NB4 (cell line): ENCODE results near the gene ARL10.
A peak's percentile ranks its signal among the peaks of the same experiment; 100 is the strongest.

Experiments
- DNase-seq: peaks from one replicate; pipeline ENCODE4 v3.0.0; 2010; ENCODE audit warnings: low read depth
- H3K4me3 ChIP-seq: one replicate; pipeline ENCODE4 v1.5.1; 2011; ENCODE audit warnings: mild to moderate bottlenecking, low read depth, low read length, moderate library complexity
- MYC ChIP-seq: IDR thresholded peaks from 2 replicates; pipeline ENCODE4 v1.6.1; 2011; ENCODE audit warnings: low read depth, low read length
- POLR2A ChIP-seq: IDR thresholded peaks from 2 replicates; pipeline ENCODE4 v1.6.1; 2011; ENCODE audit warnings: mild to moderate bottlenecking; ENCODE audit not compliant: insufficient read length; ENCODE audit errors: extremely low read depth
- TF ChIP-seq, protein P1 (sequence below): IDR thresholded peaks from one replicate; pipeline ENCODE4 v1.5.1; 2012; ENCODE audit warnings: low read depth, low read length
- TF ChIP-seq, protein P2 (sequence below): IDR thresholded peaks from 2 replicates; pipeline ENCODE4 v1.6.1; 2011; ENCODE audit warnings: low read depth, low read length

Gene ARL10

DNA sequence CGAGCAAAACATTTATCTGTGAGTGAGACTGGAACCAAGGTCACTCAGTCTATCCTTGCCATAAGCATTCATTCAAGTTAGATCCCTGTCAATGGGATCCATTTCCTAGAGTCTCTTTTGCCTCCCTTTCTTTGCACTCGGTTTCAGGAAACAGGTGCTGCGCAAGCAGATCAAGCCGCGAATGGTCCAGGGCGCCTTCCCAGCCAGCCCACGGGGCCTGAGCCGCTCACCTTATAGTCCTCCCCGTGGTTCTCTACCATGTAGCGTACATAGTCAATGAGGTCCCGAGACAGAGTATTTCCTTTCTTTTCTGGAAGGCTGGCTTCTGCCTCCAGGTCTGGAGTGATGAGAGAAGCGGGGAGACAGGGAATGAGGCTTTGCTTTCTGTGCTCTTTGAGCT, 19.7 kb downstream of the ARL10 start:
- TF ChIP-seq, protein P1, sequence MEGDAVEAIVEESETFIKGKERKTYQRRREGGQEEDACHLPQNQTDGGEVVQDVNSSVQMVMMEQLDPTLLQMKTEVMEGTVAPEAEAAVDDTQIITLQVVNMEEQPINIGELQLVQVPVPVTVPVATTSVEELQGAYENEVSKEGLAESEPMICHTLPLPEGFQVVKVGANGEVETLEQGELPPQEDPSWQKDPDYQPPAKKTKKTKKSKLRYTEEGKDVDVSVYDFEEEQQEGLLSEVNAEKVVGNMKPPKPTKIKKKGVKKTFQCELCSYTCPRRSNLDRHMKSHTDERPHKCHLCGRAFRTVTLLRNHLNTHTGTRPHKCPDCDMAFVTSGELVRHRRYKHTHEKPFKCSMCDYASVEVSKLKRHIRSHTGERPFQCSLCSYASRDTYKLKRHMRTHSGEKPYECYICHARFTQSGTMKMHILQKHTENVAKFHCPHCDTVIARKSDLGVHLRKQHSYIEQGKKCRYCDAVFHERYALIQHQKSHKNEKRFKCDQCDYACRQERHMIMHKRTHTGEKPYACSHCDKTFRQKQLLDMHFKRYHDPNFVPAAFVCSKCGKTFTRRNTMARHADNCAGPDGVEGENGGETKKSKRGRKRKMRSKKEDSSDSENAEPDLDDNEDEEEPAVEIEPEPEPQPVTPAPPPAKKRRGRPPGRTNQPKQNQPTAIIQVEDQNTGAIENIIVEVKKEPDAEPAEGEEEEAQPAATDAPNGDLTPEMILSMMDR, result no peak
- no peak for TF ChIP-seq MYC
- H3K4me3 ChIP-seq, result no peak overlapping the region
- no peak for DNase-seq

DNA sequence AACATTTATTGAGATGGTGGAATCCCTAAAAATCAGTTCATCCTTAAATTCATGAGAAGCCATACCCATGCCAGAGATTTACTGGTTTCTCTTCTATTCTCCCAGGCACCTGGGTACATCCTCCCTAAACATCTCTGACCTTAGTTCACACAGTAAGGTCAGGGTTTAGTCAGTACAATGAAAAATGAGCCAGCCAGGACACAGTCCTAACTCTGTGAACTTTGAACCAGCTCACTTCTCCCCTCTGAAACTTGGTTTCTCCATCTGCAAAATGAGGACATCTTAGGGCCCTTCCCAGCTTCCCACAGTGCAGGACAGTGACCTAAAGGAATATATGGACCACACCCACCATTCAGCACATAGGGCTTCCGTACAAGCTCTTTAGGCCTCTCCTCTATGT, 21.2 kb downstream of the ARL10 start:
- no peak for DNase-seq
- TF ChIP-seq, protein P2, sequence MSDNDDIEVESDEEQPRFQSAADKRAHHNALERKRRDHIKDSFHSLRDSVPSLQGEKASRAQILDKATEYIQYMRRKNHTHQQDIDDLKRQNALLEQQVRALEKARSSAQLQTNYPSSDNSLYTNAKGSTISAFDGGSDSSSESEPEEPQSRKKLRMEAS, result no peak
- TF ChIP-seq, protein P1, result no peak
- no peak for TF ChIP-seq MYC
- no peak for TF ChIP-seq POLR2A
- peak overlapping the region; percentile 95 for H3K4me3 ChIP-seq

DNA sequence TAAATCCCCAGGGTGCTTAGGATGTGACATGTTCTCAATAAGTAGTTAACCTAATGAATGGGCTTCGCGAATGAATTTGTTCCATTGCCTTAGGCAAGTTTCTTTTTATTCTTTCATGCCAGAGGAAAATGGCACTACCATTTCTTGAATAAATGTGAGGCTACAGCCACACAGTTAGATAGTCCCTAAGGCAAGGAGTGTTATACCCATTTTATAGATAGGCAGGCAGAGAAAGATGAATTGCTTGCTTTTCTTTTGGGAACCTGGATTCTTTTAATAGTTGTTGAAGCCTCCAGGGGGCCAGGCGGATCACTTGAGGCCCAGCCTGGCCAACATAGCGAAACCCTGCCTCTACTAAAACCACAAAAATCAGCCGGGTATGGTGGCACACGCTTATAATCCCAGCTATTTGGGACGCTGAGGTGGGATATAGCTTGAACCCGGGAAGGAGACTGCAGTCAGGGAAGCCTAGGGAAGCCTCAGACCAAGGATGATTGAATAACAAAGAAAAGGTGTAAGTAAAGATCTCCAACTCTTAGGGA, 22.2 kb downstream of the ARL10 start:
- DNase-seq, result no peak
- TF ChIP-seq, protein P2, result no peak
- TF ChIP-seq POLR2A (no peak), MYC (no peak)
- TF ChIP-seq, protein P1, result no peak

DNA sequence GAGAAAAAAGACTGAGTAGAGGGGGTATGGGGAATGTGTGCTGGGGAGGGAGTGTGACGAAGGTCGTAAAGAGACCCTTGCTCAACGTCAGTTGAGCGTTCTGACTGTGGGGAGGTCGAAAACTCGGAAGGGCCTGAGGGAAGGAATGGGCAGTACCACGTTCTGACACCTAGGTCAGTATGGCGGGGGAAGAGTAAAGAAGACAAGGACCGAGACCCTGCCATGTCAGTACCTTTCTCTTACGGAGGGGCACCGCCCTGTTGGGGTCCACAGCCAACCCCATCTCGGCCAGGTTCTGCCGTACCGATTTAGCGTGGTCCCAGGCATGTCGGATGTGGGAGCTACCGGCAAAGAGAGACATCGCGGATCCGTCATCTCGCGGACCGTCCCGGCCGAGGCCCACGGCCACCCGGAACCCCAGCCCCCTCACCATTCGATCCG, 22.7 kb downstream of the ARL10 start:
- peak overlapping the region; percentile 95 for H3K4me3 ChIP-seq
- DNase-seq, result peak; percentile 64
- TF ChIP-seq, protein P1, result no peak
- TF ChIP-seq MYC, result peak; percentile 44; the same call in 1 of the 2 replicates

More for the DNA sequence above, 22.2 kb downstream of the ARL10 start:
- H3K4me3 ChIP-seq, result peak overlapping the region; percentile 95

DNA sequence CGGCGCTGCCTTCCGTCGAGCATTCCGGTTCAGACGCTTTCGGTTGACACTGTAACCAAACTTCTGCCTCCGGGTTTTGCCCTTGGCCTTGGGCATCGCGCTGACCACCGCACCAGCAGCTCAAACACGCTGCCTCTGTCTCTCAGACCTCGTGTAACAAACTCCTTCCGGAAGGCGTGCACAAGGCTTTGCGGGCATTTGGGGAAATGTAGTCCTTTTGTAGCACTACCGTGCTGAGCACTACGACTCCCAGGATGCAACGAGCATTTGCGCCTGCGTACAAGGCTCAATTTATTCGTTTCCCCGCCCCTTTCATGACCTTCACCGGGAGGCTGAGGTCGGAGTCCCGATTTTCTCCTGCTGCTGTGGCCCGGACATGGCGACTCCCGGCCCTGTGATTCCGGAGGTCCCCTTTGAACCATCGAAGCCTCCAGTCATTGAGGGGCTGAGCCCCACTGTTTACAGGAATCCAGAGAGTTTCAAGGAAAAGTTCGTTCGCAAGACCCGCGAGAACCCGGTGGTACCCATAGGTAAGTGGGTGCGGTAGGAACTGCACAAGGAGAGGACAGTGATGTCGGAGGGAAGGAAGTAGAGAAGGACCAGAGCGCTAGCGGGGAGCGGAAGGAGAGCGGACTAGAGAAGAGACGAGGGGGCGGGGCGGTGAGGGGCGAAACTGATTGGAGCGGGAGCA, 23.3 kb downstream of the ARL10 start, which contains the start of the genes HIGD2A and NOP16:
Gene HIGD2A, plus strand, starts transcription at position 308 of the 691 bp plus-strand sequence. Its CDS starts 69 bp downstream, at position 377.
Gene NOP16, minus strand, starts transcription at position 155 of the 691 bp plus-strand sequence. Its CDS starts 59 bp downstream, at position 96.
- H3K4me3 ChIP-seq, result peak within 1 kb of the TSS; percentile 95
- TF ChIP-seq, protein P1, result no peak
- TF ChIP-seq, protein P2, result peak; percentile 100
- peak; percentile 100 for TF ChIP-seq MYC
- TF ChIP-seq POLR2A, result peak; percentile 83
- peak; percentile 99 for DNase-seq
